GM19193 (cell line): ENCODE measurements around the gene POLR3F.

Experiments used
- POLR2A ChIP-seq: IDR thresholded peaks from 4 replicates; pipeline ENCODE4 v1.6.1; 2011; ENCODE audit not compliant: insufficient read depth, insufficient read length; ENCODE audit errors: extremely low read depth

The POLR3F gene, protein sequence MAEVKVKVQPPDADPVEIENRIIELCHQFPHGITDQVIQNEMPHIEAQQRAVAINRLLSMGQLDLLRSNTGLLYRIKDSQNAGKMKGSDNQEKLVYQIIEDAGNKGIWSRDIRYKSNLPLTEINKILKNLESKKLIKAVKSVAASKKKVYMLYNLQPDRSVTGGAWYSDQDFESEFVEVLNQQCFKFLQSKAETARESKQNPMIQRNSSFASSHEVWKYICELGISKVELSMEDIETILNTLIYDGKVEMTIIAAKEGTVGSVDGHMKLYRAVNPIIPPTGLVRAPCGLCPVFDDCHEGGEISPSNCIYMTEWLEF

DNA sequence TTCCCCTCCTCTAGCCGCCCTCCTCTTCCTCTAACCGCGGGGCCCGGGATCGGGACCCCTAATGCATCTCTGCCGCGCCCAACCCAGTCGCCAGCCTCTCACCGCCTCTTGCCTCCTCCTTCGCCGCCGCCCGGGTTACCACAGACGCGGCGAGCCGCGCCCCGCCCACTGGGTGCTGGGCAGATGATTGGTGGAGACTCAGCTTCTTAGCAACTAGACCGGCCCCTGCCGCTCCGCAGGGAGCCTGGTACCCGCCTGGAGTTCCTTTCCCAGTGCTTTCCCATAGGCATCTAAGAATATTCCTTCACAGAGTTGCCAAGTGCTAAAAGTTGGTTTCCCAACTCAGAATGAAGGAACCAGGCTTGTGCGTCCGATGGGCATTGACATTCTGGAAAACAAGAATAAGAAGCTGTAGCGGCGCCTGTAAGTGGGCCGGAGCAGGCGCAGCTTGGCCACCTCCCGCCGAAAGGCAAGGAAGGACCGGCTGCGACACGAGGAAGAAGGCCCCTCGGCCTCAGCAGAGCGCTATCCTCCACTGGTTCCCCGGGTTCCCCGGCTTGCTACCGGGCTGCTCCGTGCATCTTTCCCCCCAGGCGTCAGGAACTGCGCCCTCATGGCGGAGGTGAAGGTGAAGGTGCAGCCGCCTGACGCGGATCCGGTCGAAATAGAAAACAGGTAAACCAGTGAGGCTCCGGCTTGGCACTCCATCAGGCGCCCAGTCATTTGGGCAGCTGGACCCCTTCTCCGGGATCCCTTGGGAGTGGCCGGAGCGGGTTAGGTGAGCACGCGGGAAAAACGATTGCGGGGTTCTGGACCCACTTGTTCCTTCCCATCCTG lies at the start of gene POLR3F, which contains the start of gene DZANK1:
Gene POLR3F, plus strand, starts transcription at position 497 of the 837 bp plus-strand sequence. Its CDS starts 117 bp downstream, at position 614.
Gene DZANK1, minus strand, starts transcription at position 137 of the 837 bp plus-strand sequence. CDS start 1,672 bp downstream, outside the sequence.
- peak; percentile 65 for TF ChIP-seq POLR2A

DNA sequence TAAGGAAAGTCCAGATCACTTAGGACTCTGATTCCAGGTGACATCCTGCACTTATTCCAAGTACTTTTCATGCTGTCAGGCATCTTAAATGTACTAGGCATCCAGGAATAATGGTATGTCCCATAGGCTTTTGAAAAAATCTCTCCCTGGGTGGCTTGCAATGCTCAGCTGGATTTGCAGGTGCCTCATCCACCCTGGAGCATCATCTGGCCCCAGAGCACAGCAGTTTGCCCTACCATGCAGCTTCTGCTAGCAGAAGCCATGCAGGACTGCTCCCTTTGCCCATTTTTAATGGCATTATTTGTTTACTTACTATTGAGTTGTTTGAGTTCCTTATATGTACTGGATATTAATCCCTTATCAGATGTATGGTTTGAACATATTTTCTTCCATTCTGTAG lies 45.6 kb upstream of the POLR3F start:
- no peak for TF ChIP-seq POLR2A

DNA sequence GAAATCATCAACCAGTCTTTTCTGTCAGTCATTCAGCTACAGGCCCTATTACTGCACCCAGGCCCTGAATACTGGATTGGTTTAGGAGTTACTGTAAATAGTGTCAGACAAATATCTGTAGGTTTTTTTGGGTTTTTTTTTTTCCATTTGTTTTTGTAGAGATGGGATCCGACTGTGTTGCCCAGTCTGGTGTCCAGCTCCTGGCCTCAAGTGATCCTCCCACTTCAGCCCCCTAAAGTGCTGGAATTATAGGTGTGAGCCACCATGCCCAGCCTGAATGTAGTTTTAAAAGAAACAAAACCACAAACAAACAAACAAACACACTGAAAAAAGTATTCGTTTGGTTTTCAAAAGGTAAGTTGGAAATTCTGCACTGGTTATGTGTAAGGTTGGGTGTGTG lies 40.0 kb upstream of the POLR3F start:
- no peak for TF ChIP-seq POLR2A

DNA sequence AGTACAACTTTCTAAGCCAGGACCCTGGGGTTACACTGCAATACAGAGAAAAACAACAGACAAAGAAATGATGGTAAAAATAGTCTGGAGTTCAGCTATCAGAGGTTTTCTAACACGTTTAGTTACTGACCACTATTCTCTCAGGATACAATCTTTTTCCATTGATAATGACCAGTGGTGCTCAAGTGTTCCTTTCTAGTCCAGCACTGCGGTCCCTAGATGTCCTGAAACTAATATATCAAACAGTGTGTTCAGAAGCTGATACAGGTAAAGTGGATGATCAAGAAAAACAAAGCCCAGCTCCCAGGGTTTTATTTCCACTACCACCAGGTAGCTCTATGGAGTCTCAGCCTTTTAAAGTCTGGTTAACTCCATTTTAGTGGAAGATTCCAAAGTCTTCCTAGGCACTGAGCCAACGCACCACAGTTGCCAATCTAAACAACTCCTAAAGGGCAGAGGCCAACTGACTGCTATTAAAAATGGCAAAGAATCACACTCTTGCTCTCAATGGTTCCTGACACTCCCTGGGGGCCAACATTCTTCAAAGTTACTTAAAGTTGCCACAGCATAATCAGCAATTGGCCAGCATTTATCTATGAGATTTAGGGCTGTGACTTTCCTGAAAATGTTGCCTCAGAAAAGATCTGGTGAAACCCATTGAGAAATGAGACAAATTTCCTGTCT lies 38.6 kb upstream of the POLR3F start:
- no peak for TF ChIP-seq POLR2A

DNA sequence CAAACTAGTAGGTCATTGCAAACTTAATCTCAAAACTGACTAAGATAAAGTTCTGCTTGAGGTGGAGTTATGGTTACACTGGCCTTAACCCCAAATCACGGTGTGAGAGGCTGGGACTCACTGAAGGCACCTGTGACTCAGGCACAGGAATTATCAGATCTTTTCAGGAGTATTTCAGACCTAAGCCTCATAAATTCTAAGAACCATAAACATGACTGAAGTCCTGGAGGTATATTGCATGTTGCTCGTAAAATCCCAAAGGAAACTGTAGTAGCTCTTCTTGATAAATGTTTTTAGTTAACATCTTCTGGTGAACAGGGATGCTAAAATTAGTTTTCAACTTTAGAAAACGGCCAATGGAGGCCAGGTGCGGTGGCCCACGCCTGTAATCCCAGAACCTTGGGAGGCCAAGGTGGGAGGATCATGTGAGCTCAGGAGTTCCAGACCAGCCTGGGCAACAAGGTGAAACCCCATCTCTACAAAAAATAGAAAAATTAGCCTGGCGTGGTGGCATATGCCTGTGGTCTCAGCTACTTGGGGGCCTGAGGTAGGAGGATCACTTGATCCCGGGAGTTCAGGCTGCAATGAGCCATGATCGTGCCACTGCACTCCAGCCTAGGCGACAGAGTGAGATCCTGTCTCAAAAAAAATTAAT lies 36.9 kb upstream of the POLR3F start:
- no peak for TF ChIP-seq POLR2A

DNA sequence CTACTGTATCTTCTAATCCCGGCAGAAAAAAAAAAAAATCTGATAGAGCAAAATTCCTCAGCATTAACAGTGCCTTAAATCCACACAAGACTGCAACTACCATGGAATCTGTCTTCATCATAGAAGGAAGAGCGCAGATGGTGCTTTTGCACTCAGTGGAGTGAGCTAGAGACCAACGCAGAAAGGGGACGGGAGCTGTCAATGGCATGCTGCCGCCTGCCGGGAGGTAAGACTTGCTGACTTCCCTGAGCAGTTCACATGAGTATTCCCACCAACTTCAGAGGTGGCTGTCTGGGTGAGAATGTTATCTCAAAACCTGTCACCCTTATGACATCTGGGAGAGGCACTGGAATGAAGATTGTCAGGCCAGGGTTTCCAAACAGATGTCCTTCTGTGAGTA lies 36.0 kb upstream of the POLR3F start:
- no peak for TF ChIP-seq POLR2A

DNA sequence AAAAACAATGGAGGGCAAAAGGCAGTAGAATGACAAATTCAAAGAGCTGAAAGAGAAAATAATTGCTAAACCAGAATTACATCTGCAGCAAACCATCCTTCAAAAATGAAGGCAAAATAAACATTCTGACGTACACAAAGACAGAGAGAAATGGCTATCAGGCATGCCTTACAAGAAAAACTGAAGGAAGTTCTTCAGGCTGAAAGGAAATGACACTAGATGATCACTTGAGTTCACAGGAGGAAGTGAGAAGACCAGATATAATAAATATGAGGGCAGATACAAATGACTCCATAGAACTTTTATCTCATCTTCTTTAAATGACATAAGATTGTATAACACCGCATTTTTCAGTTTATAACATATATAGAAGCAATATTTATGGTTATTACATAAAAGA lies 30.3 kb upstream of the POLR3F start:
- no peak for TF ChIP-seq POLR2A

DNA sequence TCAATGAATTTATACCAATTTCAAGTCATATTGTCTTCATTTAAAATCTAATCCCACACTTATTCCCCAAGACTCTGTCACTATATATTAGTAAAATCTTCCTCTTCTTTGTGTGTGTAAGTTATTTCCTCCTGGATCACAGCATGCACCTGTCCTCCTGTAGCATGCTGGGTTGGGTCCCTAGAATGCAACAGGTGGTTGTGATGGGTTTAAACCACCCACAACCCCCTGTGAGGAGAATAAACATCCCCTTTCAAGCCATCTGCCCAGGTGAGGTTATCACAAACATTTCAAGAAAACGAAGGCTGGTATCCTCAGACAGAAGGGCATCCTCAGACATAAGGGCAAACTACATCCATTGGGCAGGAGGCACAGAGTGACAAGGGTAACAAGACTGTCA lies 26.8 kb upstream of the POLR3F start:
- TF ChIP-seq POLR2A: no peak

DNA sequence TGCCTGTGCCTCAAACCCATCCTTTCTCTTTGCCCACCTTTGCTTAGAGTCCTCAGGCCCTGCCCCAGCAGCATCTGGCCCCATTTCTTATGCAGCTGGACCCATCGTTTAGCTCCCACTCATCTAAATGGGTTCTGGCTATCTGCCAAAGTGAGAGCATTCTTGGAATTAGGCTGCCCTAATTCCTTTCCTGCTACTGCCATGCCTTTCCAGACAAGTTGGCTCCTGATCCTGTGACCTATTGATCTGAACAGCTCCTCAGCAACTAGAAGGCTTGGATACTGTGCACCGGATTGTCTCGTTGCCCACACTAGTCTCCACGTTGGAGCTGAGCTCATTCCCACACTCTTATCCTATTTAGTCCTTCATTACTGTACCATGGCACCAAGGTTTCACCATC lies 23.3 kb upstream of the POLR3F start:
- TF ChIP-seq POLR2A: no peak

DNA sequence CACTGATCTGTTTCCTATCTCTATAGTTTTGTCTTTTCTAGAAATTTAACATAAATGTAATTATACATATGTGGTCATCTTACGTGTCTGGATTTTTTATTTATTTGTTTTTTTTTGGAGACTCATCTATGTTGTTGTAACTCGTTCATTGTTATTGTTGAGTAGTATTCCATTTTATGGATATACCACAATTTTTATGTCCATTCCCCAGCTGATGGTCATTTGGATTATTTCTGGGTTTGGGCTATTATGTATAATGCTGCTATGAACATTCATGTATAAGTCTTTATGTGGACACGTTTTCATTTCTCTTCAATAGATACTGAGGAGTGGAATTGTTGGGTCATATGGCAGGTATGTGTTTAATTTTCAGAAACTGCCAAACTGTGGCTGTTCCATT lies 10.6 kb upstream of the POLR3F start:
- TF ChIP-seq POLR2A: no peak

DNA sequence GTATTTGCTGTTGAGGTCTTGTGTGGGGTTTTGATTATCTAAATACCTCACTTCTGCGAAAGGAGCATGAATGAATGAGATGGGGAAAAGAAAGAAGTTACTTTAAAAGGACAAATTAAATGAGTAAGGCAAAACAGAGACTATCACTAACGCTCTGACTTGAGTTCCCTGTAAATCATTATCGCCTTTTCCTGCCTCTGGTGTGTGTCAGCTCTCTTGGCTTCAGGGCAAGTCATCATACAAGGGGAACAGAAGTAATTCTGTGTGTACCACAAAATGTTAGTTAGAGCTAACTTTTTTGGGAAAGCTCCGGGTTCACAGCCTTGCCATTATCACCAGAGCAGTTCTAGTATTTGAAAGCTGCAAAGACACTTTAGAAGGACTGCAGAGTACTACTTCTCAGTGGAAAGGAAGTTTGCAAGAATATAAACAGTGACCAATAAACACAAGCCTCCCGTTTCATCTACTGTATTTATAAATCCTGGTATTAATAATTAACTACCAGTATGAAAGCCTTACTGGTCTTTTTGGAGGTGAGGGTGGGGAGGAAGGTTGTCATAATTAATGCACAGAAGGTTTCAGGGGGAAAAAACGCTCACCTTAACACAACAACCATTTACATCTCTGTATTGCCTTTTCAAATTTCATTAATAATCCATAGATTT lies 1.5 kb upstream of the POLR3F start:
- no peak for TF ChIP-seq POLR2A

DNA sequence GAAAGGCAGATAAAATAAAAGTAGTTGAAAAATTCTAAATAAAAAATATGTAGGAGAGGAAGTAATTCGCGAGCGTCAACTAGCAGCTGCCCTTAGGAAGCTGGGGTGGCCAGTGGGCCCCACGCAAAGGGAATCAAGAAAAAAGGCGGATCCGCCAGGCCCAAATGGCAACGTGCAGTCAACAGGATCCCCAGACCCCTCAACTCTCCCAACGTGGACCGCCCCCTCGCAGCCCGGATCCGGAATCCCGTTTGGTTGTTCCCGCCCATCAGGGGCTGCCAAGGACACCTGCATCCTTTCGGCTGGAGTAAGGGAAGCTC lies 656 bp upstream of the POLR3F start:
- TF ChIP-seq POLR2A: peak; percentile 25

DNA sequence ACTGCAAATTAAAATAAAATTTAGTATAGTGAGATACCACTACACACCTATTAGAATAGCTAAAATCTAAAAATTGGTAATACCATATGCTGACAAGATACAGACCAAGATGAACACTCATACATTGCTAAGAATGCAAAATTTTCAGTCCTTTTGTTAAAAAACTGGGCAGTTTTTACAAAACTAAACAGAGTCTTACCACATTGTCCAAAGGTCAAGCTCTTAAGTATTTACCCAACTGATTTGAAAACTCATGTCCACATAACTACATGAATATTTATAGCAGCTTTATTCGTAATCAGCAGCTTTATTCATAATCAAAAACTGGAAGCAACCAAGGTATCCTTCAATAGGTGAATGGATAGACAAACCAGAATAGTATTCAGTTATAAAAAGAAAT lies 10.0 kb downstream of the POLR3F start:
- no peak for TF ChIP-seq POLR2A

DNA sequence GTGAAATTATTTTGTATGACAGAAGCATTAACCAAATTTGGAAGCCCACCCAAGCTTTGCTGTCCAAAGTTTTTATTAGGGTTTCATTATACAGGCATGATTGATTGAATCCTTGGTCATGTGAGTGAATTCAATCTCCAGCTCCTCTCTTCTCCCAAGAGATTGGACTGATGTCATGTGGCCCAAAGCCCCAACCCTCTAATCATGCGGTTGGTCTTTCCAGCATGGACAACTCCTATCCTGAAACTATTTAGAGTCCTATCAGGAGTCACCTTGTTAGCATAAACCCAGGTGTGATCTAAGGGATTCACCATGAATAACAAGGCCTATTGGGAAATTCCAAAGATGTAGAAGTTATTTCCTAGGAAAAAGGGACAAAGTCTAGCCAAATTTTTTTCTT lies 10.6 kb downstream of the POLR3F start:
- TF ChIP-seq POLR2A: no peak
